Liver (tissue), 9 donors: Measurements from ENCODE around the gene HSD3B7. TPM values are rescaled to one million over a fixed set of nuclear protein-coding genes. Genes with fewer than 3 reads are reported as not detected.

Experiments
- DNase-seq: peaks from one replicate; pipeline ENCODE4 v3.0.0-alpha.2; 2017; ENCODE audit warnings: low spot score
- H3K27ac ChIP-seq, 2 donors: one replicate each; pipeline ENCODE4 v1.7.0; 2013; ENCODE audit warnings: inconsistent platforms in 2 of 2, low read length in 2 of 2, control low read depth in 1 of 2, low read depth in 1 of 2, mild to moderate bottlenecking in 1 of 2
- H3K27me3 ChIP-seq, 4 donors: one replicate each; pipeline versions ENCODE4 v1.6.1 to v1.7.0; 2013; ENCODE audit warnings: low read length in 3 of 4, inconsistent platforms in 1 of 4, mild to moderate bottlenecking in 1 of 4, moderate library complexity in 1 of 4; ENCODE audit not compliant: control insufficient read depth in 4 of 4, insufficient read depth in 4 of 4
- H3K36me3 ChIP-seq, 4 donors: one replicate each; pipeline versions ENCODE4 v1.6.1 to v1.7.0; 2013; ENCODE audit warnings: low read length in 3 of 4, mild to moderate bottlenecking in 3 of 4, low read depth in 1 of 4, moderate library complexity in 1 of 4; ENCODE audit not compliant: control insufficient read depth in 4 of 4, insufficient read depth in 3 of 4
- H3K4me1 ChIP-seq, 4 donors: one replicate each; pipeline versions ENCODE4 v1.6.1 to v1.7.0; 2013; ENCODE audit warnings: low read length in 3 of 4, mild to moderate bottlenecking in 3 of 4, moderate library complexity in 1 of 4; ENCODE audit not compliant: control insufficient read depth in 4 of 4, insufficient read depth in 4 of 4
- H3K4me3 ChIP-seq, 3 donors: one replicate each; pipeline versions ENCODE4 v1.6.1 to v1.7.0; 2013; ENCODE audit warnings: low read length in 3 of 3, control low read depth in 1 of 3, low read depth in 1 of 3, mild to moderate bottlenecking in 1 of 3
- H3K9ac ChIP-seq, 2 donors: one replicate each; pipeline ENCODE4 v1.7.0; 2013; ENCODE audit warnings: low read length in 2 of 2, mild to moderate bottlenecking in 2 of 2, moderate library complexity in 2 of 2, control low read depth in 1 of 2, low read depth in 1 of 2
- H3K9me3 ChIP-seq, 4 donors: one replicate each; pipeline versions ENCODE4 v1.6.1 to v1.7.0; 2013; ENCODE audit warnings: low read length in 3 of 4; ENCODE audit not compliant: control insufficient read depth in 4 of 4
- ATF3 ChIP-seq: IDR thresholded peaks from 2 replicates; pipeline ENCODE4 v1.6.1; 2016; ENCODE audit warnings: antibody characterized with exemption
- CTCF ChIP-seq: fragments of 150-350 bp; IDR thresholded peaks from 2 replicates; pipeline ENCODE4 v1.5.1; 2017; ENCODE audit warnings: improper control_type of control experiment, low read depth, low read length; ENCODE audit not compliant: missing input control
- EGR1 ChIP-seq, 2 donors: IDR thresholded peaks; 2 replicates each; pipeline ENCODE4 v1.6.1; 2016 to 2018; ENCODE audit warnings: antibody characterized with exemption in 2 of 2, low read depth in 2 of 2
- FOXA1 ChIP-seq: IDR thresholded peaks from 2 replicates; pipeline ENCODE4 v1.6.1; 2016; ENCODE audit warnings: antibody characterized with exemption
- FOXA2 ChIP-seq: IDR thresholded peaks from 2 replicates; pipeline ENCODE4 v1.6.1; 2016; ENCODE audit warnings: antibody characterized with exemption
- GABPA ChIP-seq, 2 donors: IDR thresholded peaks in 1 of 2; conservative IDR thresholded peaks in 1 of 2; 2 replicates each; pipeline ENCODE4 v1.6.1; 2016; ENCODE audit warnings: antibody characterized with exemption in 2 of 2, mild to moderate bottlenecking in 1 of 2, moderate library complexity in 1 of 2
- HNF4A ChIP-seq, 2 donors: conservative IDR thresholded peaks; 2 replicates each; pipeline ENCODE4 v1.6.1; 2016; ENCODE audit warnings: antibody characterized with exemption in 2 of 2, mild to moderate bottlenecking in 2 of 2
- HNF4G ChIP-seq: IDR thresholded peaks from 2 replicates; pipeline ENCODE4 v1.6.1; 2016; ENCODE audit warnings: antibody characterized with exemption
- JUND ChIP-seq, 2 donors: IDR thresholded peaks; 2 replicates each; pipeline ENCODE4 v1.6.1; 2016; ENCODE audit warnings: antibody characterized with exemption in 2 of 2
- MAX ChIP-seq: IDR thresholded peaks from 2 replicates; pipeline ENCODE4 v1.6.1; 2016; ENCODE audit warnings: antibody characterized with exemption
- NR2F2 ChIP-seq: IDR thresholded peaks from 2 replicates; pipeline ENCODE4 v1.6.1; 2016; ENCODE audit warnings: antibody characterized with exemption
- RAD21 ChIP-seq, 2 donors: IDR thresholded peaks; 2 replicates each; pipeline ENCODE4 v1.6.1; 2016; ENCODE audit warnings: antibody characterized with exemption in 2 of 2, mild to moderate bottlenecking in 2 of 2
- REST ChIP-seq: IDR thresholded peaks from 2 replicates; pipeline ENCODE4 v1.6.1; 2016; ENCODE audit warnings: antibody characterized with exemption, mild to moderate bottlenecking
- RXRA ChIP-seq, 2 donors: IDR thresholded peaks; 2 replicates each; pipeline ENCODE4 v1.6.1; 2017 to 2018; ENCODE audit warnings: antibody characterized with exemption in 2 of 2, mild to moderate bottlenecking in 1 of 2
- SP1 ChIP-seq: IDR thresholded peaks from 2 replicates; pipeline ENCODE4 v1.6.1; 2018; ENCODE audit warnings: antibody characterized with exemption, mild to moderate bottlenecking
- TAF1 ChIP-seq: conservative IDR thresholded peaks from 2 replicates; pipeline ENCODE4 v1.6.1; 2016; ENCODE audit warnings: antibody characterized with exemption, mild to moderate bottlenecking
- YY1 ChIP-seq: IDR thresholded peaks from 2 replicates; pipeline ENCODE4 v1.6.1; 2016; ENCODE audit warnings: antibody characterized with exemption, mild to moderate bottlenecking
- ZBTB33 ChIP-seq: IDR thresholded peaks from 2 replicates; pipeline ENCODE4 v1.6.1; 2016; ENCODE audit warnings: antibody characterized with exemption
- WGBS: extraction: QIAGEN DNeasy Blood & Tissue Kit; methylation state at CpG from one replicate; pipeline ENCODE4 v1.1.7; 2013; 5-methylcytosine and 5-hydroxymethylcytosine counted together
- polyA plus RNA-seq, 2 donors: library from polyadenylated mRNA; stranded (reverse) in 1 of 2; unstranded in 1 of 2; fragments of 200-250 nt in 1 of 2; fragments of >200 nt in 1 of 2; fragmentation: Nextera tagmentation in 1 of 2; extraction: Ambion mirVana in 1 of 2; gene quantifications; one replicate each; pipeline versions ENCODE4 v1.2.1 to v1.2.3, GENCODE V29; 2013 to 2015
- total RNA-seq, 2 donors: library from RNA; depleted of rRNA; stranded (reverse); fragments of >200 nt; gene quantifications; one replicate each; pipeline ENCODE4 v1.2.3, GENCODE V29; 2014
- donor health status: healthy.
- donor health status: healthy.
- donor health status: healthy.
- donor health status: healthy.
- donor health status: healthy.

The HSD3B7 gene
- total and polyA plus RNA-seq, 4 donors, result 23.9 to 93.9 (median 79.4) TPM

- no peaks in the 10 kb centered on the region for H3K9me3 ChIP-seq
These were observed 42.6 kb upstream of the HSD3B7 start for GRCh38 chr16:30942426-30942806.

GRCh38 chr16:30944352-30944751 is 40.7 kb upstream of the HSD3B7 start:
- Histone ChIP-seq H3K36me3 (peaks cover 0 to 2% (median 0%) of the 10 kb centered on the region in 4 donors), H3K27me3 (no peaks in the 10 kb centered on the region)

More at GRCh38 chr16:30942426-30942806, 42.6 kb upstream of the HSD3B7 start:
- Histone ChIP-seq H3K27ac (peak overlapping the region in 1 of 2 donors; percentile 19), H3K36me3 (peaks cover 0 to 2% (median 0%) of the 10 kb centered on the region in 4 donors), H3K4me1 (peaks cover 0 to 8% (median 3%) of the 10 kb centered on the region in 4 donors), H3K27me3 (no peaks in the 10 kb centered on the region), H3K9ac (no peak overlapping the region), H3K4me3 (no peak overlapping the region)
- WGBS, result 59% methylated on average over 4 of the region's 4 CpGs
- TF ChIP-seq YY1 (no peak), SP1 (no peak), ATF3 (no peak), EGR1 (IDR thresholded peaks at IDR 0.05; ENCODE audit: low read depth in 2 of 2) (no peak)
- DNase-seq, result no peak

More at GRCh38 chr16:30944352-30944751, 40.7 kb upstream of the HSD3B7 start:
- Histone ChIP-seq H3K9me3 (no peaks in the 10 kb centered on the region), H3K4me3 (no peak overlapping the region), H3K4me1 (peaks cover 0 to 8% (median 4%) of the 10 kb centered on the region in 4 donors), H3K27ac (no peak overlapping the region), H3K9ac (no peak overlapping the region)
- no peak for DNase-seq
- TF ChIP-seq RAD21 (IDR thresholded peaks at IDR 0.05) (no peak), SP1 (no peak), YY1 (no peak), ZBTB33 (no peak), JUND (IDR thresholded peaks at IDR 0.05) (no peak), NR2F2 (no peak), ATF3 (no peak), CTCF (no peak), HNF4G (no peak), TAF1 (no peak), FOXA1 (no peak), EGR1 (IDR thresholded peaks at IDR 0.05; ENCODE audit: low read depth in 2 of 2) (no peak), FOXA2 (no peak), GABPA (IDR thresholded peaks at IDR 0.05 in 1 of 2, conservative IDR thresholded peaks at IDR 0.05 in 1 of 2) (no peak), RXRA (IDR thresholded peaks at IDR 0.05) (no peak), REST (no peak), HNF4A (conservative IDR thresholded peaks at IDR 0.05) (no peak), MAX (no peak)
